ENCODE measurements around the gene DAW1. TPM values are rescaled to one million over a fixed set of nuclear protein-coding genes. Genes with fewer than 3 reads are reported as not detected.

Gene DAW1
- total RNA-seq, 1 experiment from 2014 or later = 0.37 TPM

GRCh38 chr2:227865291-227865690 lies 6.1 kb upstream of the DAW1 start:
- H2BK15ac ChIP-seq (ENCODE audit: low read depth, low read length) = no peak overlapping the region
- no peaks in the 10 kb centered on the region for H3K23me2 ChIP-seq (ENCODE audit: insufficient read length, low read depth, low read length, poor library complexity, severe bottlenecking)
- Mint-ChIP-seq H3K27me3 (ENCODE audit: low read depth) (no peaks in the 10 kb centered on the region), H3K27ac (no peak overlapping the region), H3K4me1 (peaks cover 24 to 33% of the 10 kb centered on the region in 2 experiments), H3K4me3 (no peak overlapping the region), H3K36me3 (ENCODE audit: insufficient read depth in 1 of 3, low read depth in 3 of 3) (no peaks in the 10 kb centered on the region), H3K9me3 (no peaks in the 10 kb centered on the region)
- no peak overlapping the region for H2BK20ac ChIP-seq (ENCODE audit: low read depth, low read length, poor library complexity, severe bottlenecking)
- H2BK120ac ChIP-seq (ENCODE audit: low read depth, low read length, poor library complexity, severe bottlenecking) = no peak overlapping the region
- no peak overlapping the region for H2BK5ac ChIP-seq (ENCODE audit: insufficient read length, low read length)
- H2BK12ac ChIP-seq (ENCODE audit: insufficient read length, low read depth, low read length) = no peak overlapping the region
- H4K5ac ChIP-seq (ENCODE audit: insufficient read length, low read depth, low read length) = no peak overlapping the region
- no peak overlapping the region for H3K18ac ChIP-seq (ENCODE audit: insufficient read length, low read depth, low read length)
- WGBS (ENCODE audit: extremely low coverage, insufficient read length, low lambda C conversion rate) = no CpG with 5 or more reads among the region's 4 CpGs
- H4K8ac ChIP-seq (replicated peaks; ENCODE audit: insufficient read length, low read depth, low read length) = no peak overlapping the region
- no peak overlapping the region for H3T11ph ChIP-seq (ENCODE audit: low read length)
- no peaks in the 10 kb centered on the region for H3K27me3 ChIP-seq (ENCODE audit: insufficient read depth, low read length)
- no peak overlapping the region for H3K27ac ChIP-seq (ENCODE audit: insufficient read length, low read depth, low read length)
- peaks cover 2% of the 10 kb centered on the region; the same call in 1 of the 2 replicates for H3K4me1 ChIP-seq (ENCODE audit: insufficient read depth, low read length)
- no peaks in the 10 kb centered on the region for H3K79me1 ChIP-seq (ENCODE audit: insufficient read depth, low read depth, low read length, poor library complexity, severe bottlenecking)
- H4K20me1 ChIP-seq (ENCODE audit: control insufficient read depth, insufficient read depth, insufficient read length) = no peaks in the 10 kb centered on the region
- no peak overlapping the region for H3K9ac ChIP-seq (ENCODE audit: extremely low read depth, insufficient read length, low read length)
- H3K56ac ChIP-seq (ENCODE audit: insufficient read length, low read depth, low read length) = no peak overlapping the region
- no peaks in the 10 kb centered on the region for H3K79me2 ChIP-seq (ENCODE audit: insufficient read depth, low read length)
- no peak overlapping the region for H2AFZ ChIP-seq (ENCODE audit: low read length)
- no peak overlapping the region for H2AK5ac ChIP-seq (ENCODE audit: insufficient read length, low read length)
- no peak overlapping the region for H3K4me2 ChIP-seq (ENCODE audit: insufficient read depth, insufficient read length, low read length)
- no peak overlapping the region for H4K91ac ChIP-seq (ENCODE audit: insufficient read length, low read depth, low read length)
- H3K14ac ChIP-seq (ENCODE audit: insufficient read depth, low read length) = no peak overlapping the region
- H3K9me3 ChIP-seq (ENCODE audit: control insufficient read depth, low read depth, low read length) = no peaks in the 10 kb centered on the region
- TF ChIP-seq, protein P1, sequence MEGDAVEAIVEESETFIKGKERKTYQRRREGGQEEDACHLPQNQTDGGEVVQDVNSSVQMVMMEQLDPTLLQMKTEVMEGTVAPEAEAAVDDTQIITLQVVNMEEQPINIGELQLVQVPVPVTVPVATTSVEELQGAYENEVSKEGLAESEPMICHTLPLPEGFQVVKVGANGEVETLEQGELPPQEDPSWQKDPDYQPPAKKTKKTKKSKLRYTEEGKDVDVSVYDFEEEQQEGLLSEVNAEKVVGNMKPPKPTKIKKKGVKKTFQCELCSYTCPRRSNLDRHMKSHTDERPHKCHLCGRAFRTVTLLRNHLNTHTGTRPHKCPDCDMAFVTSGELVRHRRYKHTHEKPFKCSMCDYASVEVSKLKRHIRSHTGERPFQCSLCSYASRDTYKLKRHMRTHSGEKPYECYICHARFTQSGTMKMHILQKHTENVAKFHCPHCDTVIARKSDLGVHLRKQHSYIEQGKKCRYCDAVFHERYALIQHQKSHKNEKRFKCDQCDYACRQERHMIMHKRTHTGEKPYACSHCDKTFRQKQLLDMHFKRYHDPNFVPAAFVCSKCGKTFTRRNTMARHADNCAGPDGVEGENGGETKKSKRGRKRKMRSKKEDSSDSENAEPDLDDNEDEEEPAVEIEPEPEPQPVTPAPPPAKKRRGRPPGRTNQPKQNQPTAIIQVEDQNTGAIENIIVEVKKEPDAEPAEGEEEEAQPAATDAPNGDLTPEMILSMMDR (conservative IDR thresholded peaks at IDR 0.05) = no peak
- H3K23ac ChIP-seq (ENCODE audit: insufficient read length, low read depth, low read length) = no peak overlapping the region
- no peak overlapping the region for H3K4ac ChIP-seq (ENCODE audit: low read depth, low read length)
- no peak for DNase-seq

Data from H9 (cell line).